ENCODE data around the gene GLP1R.

- TF ChIP-seq CTCF (conservative IDR thresholded peaks at IDR 0.05 in 1 of 2, IDR thresholded peaks at IDR 0.05 in 1 of 2; ENCODE audit: extremely low read depth in 1 of 2, insufficient read depth in 1 of 2, low read depth in 1 of 2, low read length in 2 of 2) (no peak), EZH2 (IDR thresholded peaks at IDR 0.05; ENCODE audit: borderline replicate concordance, low read length) (no peak)
Observed at GRCh38 chr6:39072830-39073229, 24.2 kb downstream of the GLP1R start.
